Parathyroid adenoma (tissue), 2 donors: ENCODE data around the gene COCH.

Source experiments
- H2AFZ ChIP-seq: fragments of 300-600 bp; sonication (generic); one replicate; pipeline ENCODE4 v1.7.0; 2017; ENCODE audit warnings: antibody characterized with exemption, mild to moderate bottlenecking
- H3K27ac ChIP-seq: fragments of 300-600 bp; sonication (generic); one replicate; pipeline ENCODE4 v1.7.0; 2017
- H3K27me3 ChIP-seq: fragments of 300-600 bp; sonication (generic); one replicate; pipeline ENCODE4 v1.7.0; 2017; ENCODE audit warnings: low read length; ENCODE audit not compliant: control insufficient read depth, insufficient read depth
- H3K36me3 ChIP-seq: fragments of 300-600 bp; sonication (generic); one replicate; pipeline ENCODE4 v1.7.0; 2017; ENCODE audit warnings: low read length; ENCODE audit not compliant: control insufficient read depth, insufficient read depth
- H3K4me1 ChIP-seq: fragments of 300-600 bp; sonication (generic); one replicate; pipeline ENCODE4 v1.7.0; 2017; ENCODE audit warnings: control low read depth
- H3K4me2 ChIP-seq: fragments of 300-600 bp; sonication (generic); one replicate; pipeline ENCODE4 v1.7.0; 2017; ENCODE audit warnings: low read length
- H3K4me3 ChIP-seq: fragments of 300-600 bp; sonication (generic); one replicate; pipeline ENCODE4 v1.7.0; 2017; ENCODE audit warnings: low read depth, low read length
- H3K79me2 ChIP-seq: fragments of 300-600 bp; sonication (generic); one replicate; pipeline ENCODE4 v1.7.0; 2017; ENCODE audit warnings: control low read depth
- H3K9ac ChIP-seq: fragments of 300-600 bp; sonication (generic); one replicate; pipeline ENCODE4 v1.7.0; 2017; ENCODE audit warnings: mild to moderate bottlenecking
- H3K9me3 ChIP-seq: fragments of 300-600 bp; sonication (generic); one replicate; pipeline ENCODE4 v1.7.0; 2017; ENCODE audit warnings: low read length; ENCODE audit not compliant: control insufficient read depth
- CTCF ChIP-seq: fragments of 300-600 bp; sonication (generic); IDR thresholded peaks from one replicate; pipeline ENCODE4 v1.7.0; 2017; ENCODE audit warnings: antibody characterized with exemption, mild to moderate bottlenecking
- donor health status: primary hyperparathyroidism.

Gene COCH

GRCh38 chr14:30838351-30838750, 36.0 kb upstream of the COCH start:
- no peaks in the 10 kb centered on the region for H3K4me1 ChIP-seq
- no peaks in the 10 kb centered on the region for H3K27me3 ChIP-seq
- H3K79me2 ChIP-seq = no peaks in the 10 kb centered on the region
- no peak overlapping the region for H3K27ac ChIP-seq
- no peak overlapping the region for H3K4me3 ChIP-seq
- no peaks in the 10 kb centered on the region for H3K36me3 ChIP-seq
- H3K9ac ChIP-seq = no peak overlapping the region
- no peak overlapping the region for H2AFZ ChIP-seq
- no peak for TF ChIP-seq CTCF
- no peaks in the 10 kb centered on the region for H3K9me3 ChIP-seq
- H3K4me2 ChIP-seq = no peak overlapping the region

- Histone ChIP-seq H3K79me2 (no peaks in the 10 kb centered on the region), H3K9ac (no peak overlapping the region), H3K4me1 (no peaks in the 10 kb centered on the region), H3K4me2 (no peak overlapping the region), H3K36me3 (no peaks in the 10 kb centered on the region), H3K27me3 (no peaks in the 10 kb centered on the region), H2AFZ (no peak overlapping the region), H3K4me3 (no peak overlapping the region), H3K27ac (no peak overlapping the region), H3K9me3 (no peaks in the 10 kb centered on the region)
- no peak for TF ChIP-seq CTCF
Measured at GRCh38 chr14:30840086-30840779, 34.1 kb upstream of the COCH start.

GRCh38 chr14:30842431-30842830, 31.9 kb upstream of the COCH start:
- Histone ChIP-seq H3K79me2 (no peaks in the 10 kb centered on the region), H3K9me3 (no peaks in the 10 kb centered on the region), H3K4me2 (no peak overlapping the region), H3K4me3 (no peak overlapping the region), H3K4me1 (no peaks in the 10 kb centered on the region), H3K9ac (no peak overlapping the region), H2AFZ (no peak overlapping the region), H3K36me3 (no peaks in the 10 kb centered on the region), H3K27ac (no peak overlapping the region), H3K27me3 (no peaks in the 10 kb centered on the region)
- no peak for TF ChIP-seq CTCF

GRCh38 chr14:30848449-30849240, 25.7 kb upstream of the COCH start:
- Histone ChIP-seq H3K27me3 (no peaks in the 10 kb centered on the region), H3K27ac (no peak overlapping the region), H3K79me2 (no peaks in the 10 kb centered on the region), H3K9me3 (no peaks in the 10 kb centered on the region), H3K4me1 (no peaks in the 10 kb centered on the region), H3K9ac (no peak overlapping the region), H3K4me2 (no peak overlapping the region), H3K4me3 (no peak overlapping the region), H3K36me3 (no peaks in the 10 kb centered on the region), H2AFZ (no peak overlapping the region)
- no peak for TF ChIP-seq CTCF
